Measurements from ENCODE around the gene C19orf12. TPM values are rescaled to one million over a fixed set of nuclear protein-coding genes. Genes with fewer than 3 reads are reported as not detected.

C19orf12 gene
- total and polyA plus RNA-seq, 7 experiments from 2014 or later = 17.6 to 51.5 (median 23.3) TPM

DNA sequence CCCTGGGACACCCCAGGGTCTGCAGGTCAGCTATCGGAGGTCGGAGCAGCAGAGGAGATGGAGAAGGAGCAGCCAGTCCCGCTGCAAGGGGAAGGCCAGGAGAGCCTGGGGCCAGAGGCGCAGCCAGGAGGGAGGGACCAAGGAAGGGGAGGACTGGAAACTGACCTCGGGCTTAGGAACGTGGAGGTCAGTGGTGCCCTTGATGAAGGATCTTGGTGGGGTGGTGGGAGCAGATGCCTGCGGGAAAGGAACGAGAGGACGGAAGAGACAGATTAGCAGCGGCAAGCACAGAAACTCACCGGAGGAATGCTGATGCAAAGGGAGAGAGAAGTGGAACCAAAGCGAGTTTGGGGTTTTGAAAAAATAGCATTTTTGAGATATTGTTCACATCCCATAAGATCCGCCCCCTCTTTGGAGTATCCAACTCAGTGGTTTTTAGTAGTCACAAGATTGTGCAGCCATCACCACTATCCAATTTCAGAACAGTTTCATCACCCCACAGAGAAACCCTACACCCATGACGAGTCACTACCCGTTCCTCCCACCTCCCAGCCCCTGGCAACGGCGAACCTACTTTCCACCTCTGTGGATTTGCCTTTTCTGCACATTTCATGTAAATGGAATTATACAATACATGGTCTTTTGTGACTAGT is 27.7 kb downstream of the C19orf12 start:
- no peaks in the 10 kb centered on the region for H3K27me3 ChIP-seq (ENCODE audit: control insufficient read depth in 2 of 2, insufficient read depth in 2 of 2, low read length in 2 of 2)
- ATAC-seq = no peak
- peaks cover 5 to 9% of the 10 kb centered on the region in 2 donors for H3K4me1 ChIP-seq (ENCODE audit: control insufficient read depth in 2 of 2, insufficient read depth in 2 of 2, low read length in 2 of 2)
- ChIA-PET CTCF (interaction anchor here (1.4 to 2.3 kb wide), 2 partner anchors 20 to 77 kb away, joined by 4 to 10 read pairs; no protein-coding TSS in a partner anchor), POLR2A (interaction anchor here (1.2 kb wide), 1 partner anchor 81 kb away, joined by 6 read pairs; the partner anchor contains the start of gene POP4)
- H3K36me3 Mint-ChIP-seq = peaks cover 0 to 14% (median 3%) of the 10 kb centered on the region in 5 donors
- peak overlapping the region in 2 of 9 donors; percentile 9 to 73 for H3K27ac Mint-ChIP-seq
- DNase-seq = peak in 1 of 9 donors; percentile 63
- H3K4me3 Mint-ChIP-seq = no peak overlapping the region
- peaks cover 0 to 4% (median 0%) of the 10 kb centered on the region in 3 experiments for H3K9me3 ChIP-seq (ENCODE audit: control insufficient read depth in 2 of 3, low read length in 3 of 3)
- no peaks in the 10 kb centered on the region for H3K27me3 Mint-ChIP-seq
- intact Hi-C loops (cut with micrococcal nuclease) = no loop called here
- no peak overlapping the region for H3K4me3 ChIP-seq (ENCODE audit: low read length)
- H3K36me3 ChIP-seq (ENCODE audit: control insufficient read depth in 2 of 3, insufficient read depth in 3 of 3, low read length in 3 of 3) = no peaks in the 10 kb centered on the region
- peaks cover 17 to 53% (median 39%) of the 10 kb centered on the region in 7 donors for H3K4me1 Mint-ChIP-seq
- H3K9me3 Mint-ChIP-seq = peaks cover 0 to 5% (median 0%) of the 10 kb centered on the region in 11 donors
- H3K27ac ChIP-seq (ENCODE audit: low read depth, low read length) = no peak overlapping the region

DNA sequence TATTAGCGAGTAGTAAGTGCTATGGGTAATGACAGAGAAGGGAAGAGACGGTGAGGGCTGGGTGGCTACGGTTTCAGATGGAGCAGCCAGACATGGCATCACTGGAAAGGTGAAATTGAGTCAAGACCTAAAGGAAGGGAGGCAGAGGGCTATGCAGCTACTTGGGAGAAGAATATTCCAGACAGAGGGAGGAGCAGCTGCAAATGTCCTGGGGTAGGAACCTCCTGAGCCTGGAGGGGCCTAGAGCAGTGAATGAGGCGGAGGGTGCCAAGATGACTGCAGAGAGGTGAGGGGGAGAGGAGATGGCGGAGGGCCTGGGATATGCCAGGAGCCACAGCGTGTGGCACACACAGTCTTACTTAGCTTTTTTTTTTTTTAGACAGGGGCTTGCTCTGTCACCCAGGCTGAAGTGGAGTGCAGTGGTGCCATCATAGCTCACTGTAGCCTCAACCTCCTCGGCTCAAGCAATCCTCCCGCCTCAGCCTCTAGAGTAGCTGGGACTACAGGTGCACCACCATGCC is 28.7 kb downstream of the C19orf12 start:
- Histone ChIP-seq H3K36me3 (ENCODE audit: control insufficient read depth in 2 of 3, insufficient read depth in 3 of 3, low read length in 3 of 3) (no peaks in the 10 kb centered on the region), H3K9me3 (ENCODE audit: control insufficient read depth in 2 of 3, low read length in 3 of 3) (peaks cover 0 to 4% (median 0%) of the 10 kb centered on the region in 3 experiments), H3K4me1 (ENCODE audit: control insufficient read depth in 2 of 2, insufficient read depth in 2 of 2, low read length in 2 of 2) (peaks cover 14 to 19% of the 10 kb centered on the region in 2 donors), H3K27ac (ENCODE audit: low read depth, low read length) (no peak overlapping the region), H3K27me3 (ENCODE audit: control insufficient read depth in 2 of 2, insufficient read depth in 2 of 2, low read length in 2 of 2) (no peaks in the 10 kb centered on the region), H3K4me3 (ENCODE audit: low read length) (no peak overlapping the region)
- ChIA-PET POLR2A (interaction anchor here (0.6 to 2.3 kb wide), 5 partner anchors 18 to 159 kb away, joined by 3 to 7 read pairs (median 5); partner anchors contain the start of gene POP4), CTCF (interaction anchor here (0.6 to 2.3 kb wide), 4 partner anchors 19 to 76 kb away, joined by 3 to 10 read pairs (median 4); no protein-coding TSS in a partner anchor)
- H3K36me3 Mint-ChIP-seq = peaks cover 0 to 14% (median 3%) of the 10 kb centered on the region in 5 donors
- H3K4me3 Mint-ChIP-seq = no peak overlapping the region
- peak overlapping the region in 3 of 9 donors; percentile 56 to 84 (median 84) for H3K27ac Mint-ChIP-seq
- peaks cover 0 to 5% (median 0%) of the 10 kb centered on the region in 11 donors for H3K9me3 Mint-ChIP-seq
- intact Hi-C loops (cut with micrococcal nuclease) = no loop called here
- no peaks in the 10 kb centered on the region for H3K27me3 Mint-ChIP-seq
- ATAC-seq = no peak
- H3K4me1 Mint-ChIP-seq = peaks cover 23 to 62% (median 48%) of the 10 kb centered on the region in 7 donors
- DNase-seq = no peak

- Histone ChIP-seq H3K27ac (ENCODE audit: low read depth, low read length) (no peak overlapping the region), H3K4me1 (ENCODE audit: control insufficient read depth in 2 of 2, insufficient read depth in 2 of 2, low read length in 2 of 2) (peaks cover 23 to 26% of the 10 kb centered on the region in 2 donors), H3K4me3 (ENCODE audit: low read length) (no peak overlapping the region), H3K36me3 (ENCODE audit: control insufficient read depth in 2 of 3, insufficient read depth in 3 of 3, low read length in 3 of 3) (no peaks in the 10 kb centered on the region), H3K9me3 (ENCODE audit: control insufficient read depth in 2 of 3, low read length in 3 of 3) (no peaks in the 10 kb centered on the region), H3K27me3 (ENCODE audit: control insufficient read depth in 2 of 2, insufficient read depth in 2 of 2, low read length in 2 of 2) (no peaks in the 10 kb centered on the region)
- ATAC-seq (no peak), DNase-seq (no peak)
- H3K4me3 Mint-ChIP-seq = no peak overlapping the region
- ChIA-PET POLR2A (interaction anchor here (0.9 to 2.3 kb wide), 5 partner anchors 10 to 79 kb away, joined by 3 to 7 read pairs (median 5); partner anchors contain the start of genes C19orf12 and POP4), CTCF (interaction anchor here (1.7 to 2.3 kb wide), 2 partner anchors 31 to 75 kb away, joined by 4 to 10 read pairs; no protein-coding TSS in a partner anchor)
- no peaks in the 10 kb centered on the region for H3K27me3 Mint-ChIP-seq
- intact Hi-C loops (cut with micrococcal nuclease) = no loop called here
- peak overlapping the region in 3 of 9 donors; percentile 38 to 71 (median 62) for H3K27ac Mint-ChIP-seq
- H3K36me3 Mint-ChIP-seq = peaks cover 0 to 14% (median 3%) of the 10 kb centered on the region in 5 donors
- peaks cover 30 to 65% (median 51%) of the 10 kb centered on the region in 7 donors for H3K4me1 Mint-ChIP-seq
- peaks cover 0 to 5% (median 0%) of the 10 kb centered on the region in 11 donors for H3K9me3 Mint-ChIP-seq
These were observed 29.7 kb downstream of the C19orf12 start for GRCh38 chr19:29685326-29685725.

DNA sequence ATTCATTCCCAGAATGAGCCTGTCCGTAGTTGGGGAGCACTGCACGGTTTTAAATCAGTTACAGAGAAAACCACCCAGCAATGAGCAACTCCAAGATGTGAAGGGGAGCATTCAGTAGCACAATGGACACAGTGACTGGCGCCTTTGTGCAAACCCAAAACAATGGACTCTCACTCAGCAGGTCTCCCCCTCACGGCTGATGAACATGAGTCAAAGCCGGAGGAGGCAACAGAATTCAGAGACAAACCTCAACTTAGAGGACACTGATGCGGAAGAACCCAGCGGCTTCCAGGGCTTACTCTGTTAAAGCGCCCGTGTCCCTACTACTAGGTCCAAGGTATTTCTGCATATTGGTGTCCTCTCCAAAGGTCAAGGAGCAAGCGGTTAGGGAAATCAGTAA is 32.1 kb downstream of the C19orf12 start:
- H3K27me3 ChIP-seq (ENCODE audit: control insufficient read depth in 2 of 2, insufficient read depth in 2 of 2, low read length in 2 of 2) = no peaks in the 10 kb centered on the region
- intact Hi-C loops (cut with micrococcal nuclease) = no loop called here
- H3K4me1 Mint-ChIP-seq = peaks cover 29 to 68% (median 51%) of the 10 kb centered on the region in 7 donors
- no peaks in the 10 kb centered on the region for H3K9me3 ChIP-seq (ENCODE audit: control insufficient read depth in 2 of 3, low read length in 3 of 3)
- H3K4me1 ChIP-seq (ENCODE audit: control insufficient read depth in 2 of 2, insufficient read depth in 2 of 2, low read length in 2 of 2) = peaks cover 46 to 48% of the 10 kb centered on the region in 2 donors
- ChIA-PET CTCF (interaction anchor here (1.7 kb wide), 1 partner anchor 73 kb away, joined by 4 read pairs; no protein-coding TSS in a partner anchor), POLR2A (interaction anchor here (3.5 kb wide), 1 partner anchor 10 kb away, joined by 29 read pairs; no protein-coding TSS in a partner anchor)
- no peak overlapping the region for H3K4me3 ChIP-seq (ENCODE audit: low read length)
- peaks cover 0 to 9% (median 0%) of the 10 kb centered on the region in 5 donors for H3K36me3 Mint-ChIP-seq
- H3K4me3 Mint-ChIP-seq = peak overlapping the region in 2 of 10 donors; percentile 25 to 34
- peaks cover 0 to 2% (median 0%) of the 10 kb centered on the region in 11 donors for H3K9me3 Mint-ChIP-seq
- no peak overlapping the region for H3K27ac ChIP-seq (ENCODE audit: low read depth, low read length)
- H3K27ac Mint-ChIP-seq = peak overlapping the region in 5 of 9 donors; percentile 9 to 73 (median 47)
- no peak for DNase-seq
- no peak for ATAC-seq
- H3K27me3 Mint-ChIP-seq = no peaks in the 10 kb centered on the region
- no peaks in the 10 kb centered on the region for H3K36me3 ChIP-seq (ENCODE audit: control insufficient read depth in 2 of 3, insufficient read depth in 3 of 3, low read length in 3 of 3)

GRCh38 chr19:29682236-29682895 is 32.7 kb downstream of the C19orf12 start:
- H3K27me3 Mint-ChIP-seq = no peaks in the 10 kb centered on the region
- ChIA-PET POLR2A (interaction anchor here (2.0 to 3.5 kb wide), 4 partner anchors 10 to 76 kb away, joined by 7 to 33 read pairs (median 22); partner anchors contain the start of genes PLEKHF1 and POP4), CTCF (interaction anchor here (1.4 to 1.8 kb wide), 4 partner anchors 10 to 72 kb away, joined by 5 to 6 read pairs (median 5); partner anchors contain the start of gene PLEKHF1)
- Histone ChIP-seq H3K27ac (ENCODE audit: low read depth, low read length) (no peak overlapping the region), H3K9me3 (ENCODE audit: control insufficient read depth in 2 of 3, low read length in 3 of 3) (no peaks in the 10 kb centered on the region), H3K4me1 (ENCODE audit: control insufficient read depth in 2 of 2, insufficient read depth in 2 of 2, low read length in 2 of 2) (peaks cover 50 to 53% of the 10 kb centered on the region in 2 donors), H3K4me3 (ENCODE audit: low read length) (no peak overlapping the region), H3K36me3 (ENCODE audit: control insufficient read depth in 2 of 3, insufficient read depth in 3 of 3, low read length in 3 of 3) (peaks cover 0 to 3% (median 0%) of the 10 kb centered on the region in 3 experiments), H3K27me3 (ENCODE audit: control insufficient read depth in 2 of 2, insufficient read depth in 2 of 2, low read length in 2 of 2) (no peaks in the 10 kb centered on the region)
- H3K4me3 Mint-ChIP-seq = peak overlapping the region in 4 of 10 donors; percentile 25 to 85 (median 61)
- intact Hi-C loops (cut with micrococcal nuclease) = no loop called here
- DNase-seq (no peak), ATAC-seq (no peak)
- H3K4me1 Mint-ChIP-seq = peaks cover 32 to 75% (median 52%) of the 10 kb centered on the region in 7 donors
- peaks cover 0 to 9% (median 0%) of the 10 kb centered on the region in 5 donors for H3K36me3 Mint-ChIP-seq
- H3K9me3 Mint-ChIP-seq = peaks cover 0 to 2% (median 0%) of the 10 kb centered on the region in 11 donors
- H3K27ac Mint-ChIP-seq = peak overlapping the region in 4 of 9 donors; percentile 9 to 76 (median 43)
